T-cell (primary cell): ENCODE results near the gene COPS3. TPM values are rescaled to one million over a fixed set of nuclear protein-coding genes. Genes with fewer than 3 reads are reported as not detected.

Source experiments
- ATAC-seq, 4 experiments: fragments of 200-7000 bp in 3 of 4; fragments of 150-1000 bp in 1 of 4; cut with Tn5 transposase; replicated peaks in 1 of 4; 1 replicate in 3 of 4; 2 replicates in 1 of 4; pipeline ENCODE4 v1.10.0; 2021; ENCODE audit warnings: moderate library complexity in 3 of 4, mild to moderate bottlenecking in 2 of 4, moderate number of reproducible peaks in 1 of 4
- CTCF ChIA-PET, 2 donors: fragments of 300-600 bp; sonication (Branson Sonifier 250); formaldehyde crosslinking; loops; one replicate each; lab custom pipeline; 2022; ENCODE audit warnings: antibody characterized with exemption in 2 of 2; lab: Charles Lee
- POLR2A ChIA-PET, 2 donors: fragments of 300-600 bp; sonication (Branson Sonifier 250); formaldehyde crosslinking; loops; one replicate each; lab custom pipeline; 2022; ENCODE audit warnings: antibody characterized with exemption in 2 of 2; lab: Charles Lee
- DNase-seq, 35 experiments: peaks; one replicate each; pipeline versions ENCODE4 v3.0.0 to v3.0.0-alpha.2; 2013 to 2023
- H3K27ac ChIP-seq: one replicate; pipeline ENCODE4 v1.5.1; 2013; ENCODE audit warnings: low read length
- H3K27me3 ChIP-seq, 2 experiments: replicated peaks in 1 of 2; 1 replicate in 1 of 2; 2 replicates in 1 of 2; pipeline versions ENCODE4 v1.6.1 to v1.7.0; 2013; ENCODE audit warnings: low read length in 1 of 2, mixed read lengths in 1 of 2; ENCODE audit not compliant: control insufficient read depth in 2 of 2, insufficient read depth in 2 of 2; ENCODE audit errors: extremely low read depth in 1 of 2
- H3K36me3 ChIP-seq, 2 donors: 1 replicate in 1 of 2; 2 replicates in 1 of 2; pipeline versions ENCODE4 v1.6.1 to v1.7.0; 2013; ENCODE audit warnings: low read length in 1 of 2; ENCODE audit not compliant: control insufficient read depth in 2 of 2, insufficient read depth in 1 of 2; ENCODE audit errors: extremely low read depth in 1 of 2
- H3K4me1 ChIP-seq, 2 experiments: 1 replicate in 1 of 2; 2 replicates in 1 of 2; pipeline versions ENCODE4 v1.6.1 to v1.7.0; 2013; ENCODE audit warnings: low read length in 2 of 2, mixed read lengths in 1 of 2; ENCODE audit not compliant: insufficient read depth in 2 of 2, control insufficient read depth in 1 of 2; ENCODE audit errors: extremely low read depth in 1 of 2
- H3K4me3 ChIP-seq, 2 donors: 1 replicate in 1 of 2; 2 replicates in 1 of 2; pipeline versions ENCODE4 v1.5.1 to v1.7.0; 2013; ENCODE audit warnings: mild to moderate bottlenecking in 2 of 2, low read length in 1 of 2, moderate library complexity in 1 of 2; ENCODE audit not compliant: control insufficient read depth in 1 of 2; ENCODE audit errors: extremely low read depth in 1 of 2
- H3K9me3 ChIP-seq: 2 replicates; pipeline ENCODE4 v1.7.0; 2013
- H3K27ac Mint-ChIP-seq, 2 donors: one replicate each; pipeline ENCODE4 v1.8.0; 2020 to 2021; ENCODE audit warnings: mild to moderate bottlenecking in 2 of 2, mixed read lengths in 2 of 2
- H3K27me3 Mint-ChIP-seq, 2 donors: one replicate each; pipeline ENCODE4 v1.8.0; 2021 to 2022; ENCODE audit warnings: mixed read lengths in 2 of 2
- H3K36me3 Mint-ChIP-seq: one replicate; pipeline ENCODE4 v1.8.0; 2021; ENCODE audit warnings: mixed read lengths
- H3K4me1 Mint-ChIP-seq, 3 donors: one replicate each; pipeline ENCODE4 v1.8.0; 2020 to 2022; ENCODE audit warnings: mixed read lengths in 3 of 3, mild to moderate bottlenecking in 1 of 3
- H3K4me3 Mint-ChIP-seq, 3 donors: one replicate each; pipeline ENCODE4 v1.8.0; 2020 to 2022; ENCODE audit warnings: mild to moderate bottlenecking in 3 of 3, mixed read lengths in 3 of 3, moderate library complexity in 3 of 3
- H3K9me3 Mint-ChIP-seq, 3 donors: one replicate each; pipeline ENCODE4 v1.8.0; 2020 to 2022; ENCODE audit warnings: mixed read lengths in 3 of 3
- WGBS: methylation state at CpG from one replicate; pipeline ENCODE4 v1.1.5; 2013; ENCODE audit warnings: missing lambda C conversion rate; ENCODE audit not compliant: insufficient coverage; 5-methylcytosine and 5-hydroxymethylcytosine counted together
- total RNA-seq, 35 experiments: library from RNA in 6 of 35; stranded (reverse) in 6 of 35; fragments of 120-200 nt in 1 of 35; gene quantifications; one replicate each; pipeline versions ENCODE4 v1.2.1 to v1.2.4 and lab custom pipeline; 2013 to 2026

COPS3 gene
- total RNA-seq, 5 donors from 2014 or later (not counting 1 experiment from before 2014, with no cell fraction given): 50.7 to 77.2 (median 55.6) TPM

- no peaks in the 10 kb centered on the region for H3K36me3 Mint-ChIP-seq
- ATAC-seq (no peak), DNase-seq (no peak)
- H3K9me3 Mint-ChIP-seq: no peaks in the 10 kb centered on the region
- Histone ChIP-seq H3K4me3 (no peak overlapping the region), H3K36me3 (no peaks in the 10 kb centered on the region), H3K4me1 (peaks cover 0 to 5% of the 10 kb centered on the region in 2 experiments), H3K9me3 (no peaks in the 10 kb centered on the region), H3K27ac (no peak overlapping the region), H3K27me3 (no peaks in the 10 kb centered on the region)
- H3K4me1 Mint-ChIP-seq: peaks cover 2 to 6% (median 5%) of the 10 kb centered on the region in 3 donors
- 95% methylated on average over 3 of the region's 5 CpGs for WGBS
- ChIA-PET CTCF (interaction anchor here (0.6 to 0.7 kb wide), 2 partner anchors 43 to 165 kb away, joined by 3 to 7 read pairs; no protein-coding TSS in a partner anchor), POLR2A (no interaction called here)
- H3K27ac Mint-ChIP-seq: no peak overlapping the region
- H3K4me3 Mint-ChIP-seq: no peak overlapping the region
- no peaks in the 10 kb centered on the region for H3K27me3 Mint-ChIP-seq
These were observed 33.5 kb upstream of the COPS3 start for GRCh38 chr17:17314501-17315071.

GRCh38 chr17:17313350-17313991 is 32.4 kb upstream of the COPS3 start:
- Histone ChIP-seq H3K4me1 (peaks cover 0 to 5% of the 10 kb centered on the region in 2 experiments), H3K36me3 (no peaks in the 10 kb centered on the region), H3K9me3 (no peaks in the 10 kb centered on the region), H3K4me3 (no peak overlapping the region), H3K27ac (no peak overlapping the region), H3K27me3 (no peaks in the 10 kb centered on the region)
- ChIA-PET CTCF (interaction anchor here (0.6 to 1.5 kb wide), 2 partner anchors 35 to 313 kb away, joined by 3 to 4 read pairs; no protein-coding TSS in a partner anchor), POLR2A (no interaction called here)
- Mint-ChIP-seq H3K4me1 (peaks cover 2 to 6% (median 5%) of the 10 kb centered on the region in 3 donors), H3K27ac (no peak overlapping the region), H3K4me3 (no peak overlapping the region), H3K27me3 (no peaks in the 10 kb centered on the region), H3K9me3 (no peaks in the 10 kb centered on the region), H3K36me3 (no peaks in the 10 kb centered on the region)
- ATAC-seq (peak; percentile 98 to 100 (median 99)), DNase-seq (peak; percentile 56 to 85 (median 70))
- 28% methylated on average over 6 of the region's 12 CpGs for WGBS

GRCh38 chr17:17309356-17309755 is 28.3 kb upstream of the COPS3 start:
- no CpG with 5 or more reads among the region's 1 CpG for WGBS
- ChIA-PET CTCF (no interaction called here), POLR2A (no interaction called here)
- no peak for DNase-seq
- Histone ChIP-seq H3K27ac (no peak overlapping the region), H3K27me3 (no peaks in the 10 kb centered on the region), H3K4me1 (peaks cover 10 to 26% of the 10 kb centered on the region in 2 experiments), H3K36me3 (no peaks in the 10 kb centered on the region), H3K4me3 (no peak overlapping the region), H3K9me3 (no peaks in the 10 kb centered on the region)
- H3K4me1 Mint-ChIP-seq: peaks cover 18 to 25% (median 23%) of the 10 kb centered on the region in 3 donors
- no peaks in the 10 kb centered on the region for H3K27me3 Mint-ChIP-seq
- no peak overlapping the region for H3K4me3 Mint-ChIP-seq
- H3K9me3 Mint-ChIP-seq: no peaks in the 10 kb centered on the region
- no peak overlapping the region for H3K27ac Mint-ChIP-seq
- H3K36me3 Mint-ChIP-seq: no peaks in the 10 kb centered on the region
- no peak for ATAC-seq

- peak; percentile 64 to 77 (median 75) for ATAC-seq
- ChIA-PET CTCF (interaction anchor here in 1 of 2 donors (0.6 kb wide), 1 partner anchor 180 kb away, joined by 3 read pairs; no protein-coding TSS in a partner anchor), POLR2A (interaction anchor here in 1 of 2 donors (0.6 kb wide), 1 partner anchor 520 kb away, joined by 3 read pairs; no protein-coding TSS in a partner anchor)
- H3K36me3 ChIP-seq: no peaks in the 10 kb centered on the region
- H3K36me3 Mint-ChIP-seq: no peaks in the 10 kb centered on the region
- WGBS: 0% methylated on average over 4 of the region's 8 CpGs
- peak overlapping the region; percentile 76 to 89 for H3K27ac Mint-ChIP-seq
- peak overlapping the region; percentile 65 to 83 (median 78) for H3K4me3 Mint-ChIP-seq
- H3K27ac ChIP-seq: peak overlapping the region; percentile 38
- H3K4me1 ChIP-seq: peaks cover 19 to 44% of the 10 kb centered on the region in 2 experiments
- H3K4me1 Mint-ChIP-seq: peaks cover 30 to 31% (median 31%) of the 10 kb centered on the region in 3 donors
- H3K9me3 ChIP-seq: no peaks in the 10 kb centered on the region
- peak in 34 of 35 experiments; percentile 21 to 74 (median 46) for DNase-seq
- H3K27me3 Mint-ChIP-seq: no peaks in the 10 kb centered on the region
- no peaks in the 10 kb centered on the region for H3K9me3 Mint-ChIP-seq
- peaks cover 0 to 14% of the 10 kb centered on the region in 2 experiments for H3K27me3 ChIP-seq
- peak overlapping the region in 1 of 2 donors; percentile 25 for H3K4me3 ChIP-seq
These were observed 24.3 kb upstream of the COPS3 start for GRCh38 chr17:17305281-17305801.

- no peaks in the 10 kb centered on the region for H3K9me3 ChIP-seq
- Mint-ChIP-seq H3K4me3 (peak overlapping the region; percentile 71 to 83 (median 75)), H3K36me3 (no peaks in the 10 kb centered on the region), H3K4me1 (peaks cover 33 to 36% (median 35%) of the 10 kb centered on the region in 3 donors), H3K27ac (peak overlapping the region; percentile 78 to 88), H3K9me3 (no peaks in the 10 kb centered on the region), H3K27me3 (peaks cover 0 to 5% of the 10 kb centered on the region in 2 donors)
- peaks cover 0 to 16% of the 10 kb centered on the region in 2 experiments for H3K27me3 ChIP-seq
- peaks cover 19 to 45% of the 10 kb centered on the region in 2 experiments for H3K4me1 ChIP-seq
- DNase-seq (peak in 14 of 35 experiments; percentile 10 to 73 (median 18)), ATAC-seq (peak; percentile 31 to 57 (median 46))
- H3K4me3 ChIP-seq: no peak overlapping the region
- peak overlapping the region; percentile 38 for H3K27ac ChIP-seq
- WGBS: no CpG with 5 or more reads among the region's 2 CpGs
- ChIA-PET POLR2A (interaction anchor here in 1 of 2 donors (0.9 kb wide), 1 partner anchor 24 kb away, joined by 5 read pairs; no protein-coding TSS in a partner anchor), CTCF (interaction anchor here in 1 of 2 donors (1.1 kb wide), 1 partner anchor 15 kb away, joined by 3 read pairs; no protein-coding TSS in a partner anchor)
- no peaks in the 10 kb centered on the region for H3K36me3 ChIP-seq
These were observed 23.5 kb upstream of the COPS3 start for GRCh38 chr17:17304521-17304985.
